Kidney (tissue), 14 donors: ENCODE results near the gene HSD17B14. TPM values are rescaled to one million over a fixed set of nuclear protein-coding genes. Genes with fewer than 3 reads are reported as not detected.

Experiments
- DNase-seq, 5 donors: peaks; one replicate each; pipeline ENCODE4 v3.0.0-alpha.2; 2013 to 2020
- FAIRE-seq: peaks from 2 replicates; lab custom pipeline; 2012; peaks lifted over from hg19 to GRCh38; lab: Jason Lieb, UNC
- H3K27ac ChIP-seq, 2 donors: one replicate each; pipeline ENCODE4 v1.7.0; 2013; ENCODE audit warnings: low read depth in 2 of 2, low read length in 2 of 2, inconsistent platforms in 1 of 2
- H3K27me3 ChIP-seq: one replicate; pipeline ENCODE4 v1.7.1; 2013; ENCODE audit warnings: low read length, inconsistent platforms; ENCODE audit not compliant: control insufficient read depth, insufficient read depth
- H3K36me3 ChIP-seq, 3 donors: one replicate each; pipeline versions ENCODE4 v1.7.0 to v1.7.1; 2013; ENCODE audit warnings: low read length in 3 of 3, control low read depth in 1 of 3, inconsistent platforms in 1 of 3; ENCODE audit not compliant: insufficient read depth in 3 of 3, control insufficient read depth in 2 of 3
- H3K4me1 ChIP-seq, 3 donors: one replicate each; pipeline versions ENCODE4 v1.7.0 to v1.7.1; 2013; ENCODE audit warnings: low read length in 3 of 3, inconsistent platforms in 1 of 3, low read depth in 1 of 3; ENCODE audit not compliant: control insufficient read depth in 2 of 3, insufficient read depth in 2 of 3
- H3K4me3 ChIP-seq, 3 donors: one replicate each; pipeline versions ENCODE4 v1.7.0 to v1.8.1; 2013; ENCODE audit warnings: low read length in 3 of 3, control low read depth in 1 of 3, inconsistent platforms in 1 of 3
- H3K9ac ChIP-seq, 3 donors: one replicate each; pipeline versions ENCODE4 v1.7.0 to v1.7.1; 2013; ENCODE audit warnings: low read length in 3 of 3, control low read depth in 1 of 3, inconsistent platforms in 1 of 3
- H3K9me3 ChIP-seq, 3 donors: one replicate each; pipeline versions ENCODE4 v1.7.0 to v1.7.1; 2013; ENCODE audit warnings: low read length in 3 of 3, control low read depth in 1 of 3, inconsistent platforms in 1 of 3; ENCODE audit not compliant: control insufficient read depth in 2 of 3, insufficient read depth in 1 of 3
- CTCF ChIP-seq: IDR thresholded peaks from 3 replicates; pipeline ENCODE4 v1.5.1; 2012; ENCODE audit warnings: mild to moderate bottlenecking, moderate library complexity, borderline replicate concordance; ENCODE audit not compliant: insufficient read depth; ENCODE audit errors: extremely low read depth
- intact Hi-C: fragments of 100-400 bp; cut with DNase I; formaldehyde crosslinking; loops from one replicate; pipeline ENCODE4 v1.11.1; 2022
- polyA plus RNA-seq: library from polyadenylated mRNA; stranded (reverse); fragments of 350-450 nt; fragmentation: Illumina TruSeq; extraction: RNeasy Lipid Tissue Mini Kit (QIAGEN cat#74804); gene quantifications from one replicate; pipeline ENCODE4 v1.2.3, GENCODE V29; 2014; ENCODE audit warnings: low read depth, low replicate concordance; ENCODE audit not compliant: insufficient read depth
- total RNA-seq: library from RNA; stranded (reverse); fragmentation: NEBNext Ultra II Directional; extraction: Animal tissue kit (Norgen Biotek cat#: 25700); gene quantifications from one replicate; pipeline ENCODE4 v1.2.1, GENCODE V29; 2021
- donor health status: control.
- donor health status: control.
- donor health status: control.
- donor health status: control.
- donor health status: control.
- donor health status: DM: yes; HTN: yes; CAD: no.
- donor health status: Normal renal cell carcinoma (clear cell type).

The HSD17B14 gene
- total and polyA plus RNA-seq, 2 donors from 2014 or later, result 5.2 to 141 TPM

GRCh38 chr19:48804496-48804895, 31.8 kb downstream of the HSD17B14 start:
- no peak for TF ChIP-seq CTCF
- intact Hi-C loops, result no loop called here

GRCh38 chr19:48802623-48803022, 33.7 kb downstream of the HSD17B14 start:
- DNase-seq, result no peak
- intact Hi-C loops, result no loop called here
- Histone ChIP-seq H3K9me3 (no peaks in the 10 kb centered on the region), H3K9ac (no peak overlapping the region), H3K36me3 (no peaks in the 10 kb centered on the region), H3K27ac (no peak overlapping the region), H3K4me3 (no peak overlapping the region), H3K4me1 (no peaks in the 10 kb centered on the region), H3K27me3 (no peaks in the 10 kb centered on the region)
- FAIRE-seq, result no peak
- TF ChIP-seq CTCF, result no peak

More at GRCh38 chr19:48804496-48804895, 31.8 kb downstream of the HSD17B14 start:
- Histone ChIP-seq H3K27me3 (no peaks in the 10 kb centered on the region), H3K9me3 (no peaks in the 10 kb centered on the region), H3K4me1 (no peaks in the 10 kb centered on the region), H3K4me3 (no peak overlapping the region), H3K9ac (no peak overlapping the region), H3K27ac (no peak overlapping the region), H3K36me3 (no peaks in the 10 kb centered on the region)
- DNase-seq (no peak), FAIRE-seq (no peak)

- H3K4me1 ChIP-seq, result peaks cover 0 to 7% (median 4%) of the 10 kb centered on the region in 3 donors
- no peaks in the 10 kb centered on the region for H3K36me3 ChIP-seq
- H3K4me3 ChIP-seq, result no peak overlapping the region
- no peaks in the 10 kb centered on the region for H3K27me3 ChIP-seq
- no peak overlapping the region for H3K9ac ChIP-seq
- FAIRE-seq (no peak), DNase-seq (no peak)
- intact Hi-C loops, result loop anchor here (10.0 kb wide), 1 partner anchor 175 kb away; no protein-coding TSS in a partner anchor
- TF ChIP-seq CTCF, result no peak
- no peak overlapping the region for H3K27ac ChIP-seq
- H3K9me3 ChIP-seq, result no peaks in the 10 kb centered on the region
These were observed 36.7 kb downstream of the HSD17B14 start for GRCh38 chr19:48799358-48800300.
